Measurements from ENCODE around the gene CDV3.

Gene CDV3

GRCh38 chr3:133629146-133629545, 55.7 kb downstream of the CDV3 start:
- no peak for TF ChIP-seq CTCF (IDR thresholded peaks at IDR 0.05; ENCODE audit: borderline replicate concordance, insufficient read depth, low read depth, low read length)
- H3K4me3 ChIP-seq (ENCODE audit: low read depth, low read length) = no peak overlapping the region

- no peak for TF ChIP-seq CTCF (IDR thresholded peaks at IDR 0.05; ENCODE audit: borderline replicate concordance, insufficient read depth, low read depth, low read length)
- no peak overlapping the region for H3K4me3 ChIP-seq (ENCODE audit: low read depth, low read length)
Measured at GRCh38 chr3:133633439-133633838, 60.0 kb downstream of the CDV3 start.

All from GM12875 (cell line).